HFFc6 (cell line): Measurements from ENCODE around the gene ST7. TPM values are rescaled to one million over a fixed set of nuclear protein-coding genes. Genes with fewer than 3 reads are reported as not detected.
A peak's percentile ranks its signal among the peaks of the same experiment; 100 is the strongest.

Source experiments
- DNase-seq: peaks from one replicate; pipeline ENCODE4 v3.0.0-alpha.2; 2018
- H3K27ac Mint-ChIP-seq: 2 replicates; pipeline ENCODE4 v1.8.0; 2020; ENCODE audit warnings: mild to moderate bottlenecking, mixed read lengths
- H3K27me3 Mint-ChIP-seq: 2 replicates; pipeline ENCODE4 v1.8.0; 2021; ENCODE audit warnings: mild to moderate bottlenecking, moderate library complexity, mixed read lengths; ENCODE audit not compliant: insufficient read depth
- H3K36me3 Mint-ChIP-seq: 2 replicates; pipeline ENCODE4 v1.8.0; 2021; ENCODE audit warnings: low read depth, mixed read lengths
- H3K4me1 Mint-ChIP-seq: 2 replicates; pipeline ENCODE4 v1.8.0; 2020; ENCODE audit warnings: low read depth, mixed read lengths
- H3K4me3 Mint-ChIP-seq: 2 replicates; pipeline ENCODE4 v1.8.0; 2020; ENCODE audit warnings: mild to moderate bottlenecking, moderate library complexity, mixed read lengths
- H3K9me3 Mint-ChIP-seq: 2 replicates; pipeline ENCODE4 v1.8.0; 2020; ENCODE audit warnings: mild to moderate bottlenecking, mixed read lengths
- total RNA-seq, 6 experiments: library from RNA; stranded (reverse); fragmentation: NEBNext Ultra II Directional; extraction: Animal tissue kit (Norgen Biotek cat#: 25700); gene quantifications; 2 replicates in 1 of 6; 3 replicates in 5 of 6; pipeline ENCODE4 v1.2.3, GENCODE V29; 2021
- TF ChIP-seq, protein P1 (sequence below): fragments of 200-600 bp; sonication (generic); IDR thresholded peaks from 2 replicates; pipeline ENCODE4 v1.5.0; 2021; ENCODE audit warnings: antibody characterized with exemption, mild to moderate bottlenecking

ST7 gene
- total RNA-seq, 6 experiments from 2014 or later, result 13.5 to 18.8 (median 16.8) TPM

DNA sequence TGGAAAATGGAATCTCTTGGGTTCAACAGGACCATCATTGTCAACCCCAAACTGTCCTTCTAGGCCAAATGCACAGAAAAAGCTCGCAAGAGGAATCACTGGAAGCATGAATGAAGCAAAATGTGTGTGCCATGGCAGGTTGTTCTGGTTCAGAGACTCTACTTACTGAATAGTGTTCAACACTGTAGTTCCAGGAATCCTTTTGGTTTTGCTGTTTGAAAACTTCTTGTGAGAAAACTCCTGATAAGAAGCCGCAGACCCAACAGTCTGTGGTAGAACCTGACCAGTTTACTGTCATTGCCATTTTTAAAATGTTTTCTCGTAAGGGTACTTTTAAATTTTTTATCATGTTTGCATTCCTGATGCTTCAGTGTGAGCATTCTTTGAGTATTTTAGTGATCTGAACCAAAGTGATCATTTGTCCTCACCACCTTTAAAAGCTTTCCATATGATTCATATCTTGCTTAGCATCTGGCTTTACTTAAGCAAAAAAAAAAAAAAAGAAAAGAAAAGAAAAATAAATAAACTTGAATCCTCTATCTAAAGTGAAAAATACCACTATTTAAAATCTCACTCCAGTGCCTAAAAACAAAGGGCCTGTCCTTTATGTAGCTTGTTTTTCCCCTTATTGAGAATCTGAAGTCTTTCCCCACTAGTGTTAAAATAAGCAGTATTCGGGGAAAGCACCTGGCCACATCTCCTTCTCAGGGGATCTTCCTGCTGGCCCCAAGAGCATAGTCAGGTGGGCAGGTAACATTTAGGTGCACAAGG lies 277.2 kb downstream of the ST7 start:
- Mint-ChIP-seq H3K27ac (peak overlapping the region; percentile 60), H3K27me3 (peaks cover 1% of the 10 kb centered on the region), H3K4me3 (0 out of 2 replicates have a peak overlapping the region, but pooled peaks have one; percentile 11), H3K4me1 (peaks cover 25% of the 10 kb centered on the region), H3K36me3 (peaks cover 18% of the 10 kb centered on the region), H3K9me3 (peaks cover 1% of the 10 kb centered on the region; the same call in 1 of the 2 replicates)
- TF ChIP-seq, protein P1, sequence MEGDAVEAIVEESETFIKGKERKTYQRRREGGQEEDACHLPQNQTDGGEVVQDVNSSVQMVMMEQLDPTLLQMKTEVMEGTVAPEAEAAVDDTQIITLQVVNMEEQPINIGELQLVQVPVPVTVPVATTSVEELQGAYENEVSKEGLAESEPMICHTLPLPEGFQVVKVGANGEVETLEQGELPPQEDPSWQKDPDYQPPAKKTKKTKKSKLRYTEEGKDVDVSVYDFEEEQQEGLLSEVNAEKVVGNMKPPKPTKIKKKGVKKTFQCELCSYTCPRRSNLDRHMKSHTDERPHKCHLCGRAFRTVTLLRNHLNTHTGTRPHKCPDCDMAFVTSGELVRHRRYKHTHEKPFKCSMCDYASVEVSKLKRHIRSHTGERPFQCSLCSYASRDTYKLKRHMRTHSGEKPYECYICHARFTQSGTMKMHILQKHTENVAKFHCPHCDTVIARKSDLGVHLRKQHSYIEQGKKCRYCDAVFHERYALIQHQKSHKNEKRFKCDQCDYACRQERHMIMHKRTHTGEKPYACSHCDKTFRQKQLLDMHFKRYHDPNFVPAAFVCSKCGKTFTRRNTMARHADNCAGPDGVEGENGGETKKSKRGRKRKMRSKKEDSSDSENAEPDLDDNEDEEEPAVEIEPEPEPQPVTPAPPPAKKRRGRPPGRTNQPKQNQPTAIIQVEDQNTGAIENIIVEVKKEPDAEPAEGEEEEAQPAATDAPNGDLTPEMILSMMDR, result no peak
- peak; percentile 80 for DNase-seq

DNA sequence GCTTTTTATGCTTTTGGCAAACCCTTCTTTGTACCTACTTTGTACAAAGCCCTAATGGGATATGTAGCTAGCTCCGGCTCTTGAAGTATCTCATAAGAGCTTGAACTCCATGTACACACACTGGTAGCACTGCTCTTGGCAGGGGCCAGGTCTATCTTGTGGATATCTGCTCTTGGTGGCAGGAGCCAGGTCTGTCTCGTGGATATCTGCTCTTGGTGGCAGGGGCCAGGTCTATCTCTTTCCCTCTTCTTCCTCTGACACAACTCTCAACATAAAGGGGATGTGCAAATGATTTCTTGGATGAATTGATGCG lies 277.7 kb downstream of the ST7 start:
- TF ChIP-seq, protein P1, result no peak
- H3K4me1 Mint-ChIP-seq, result peaks cover 25% of the 10 kb centered on the region
- H3K27me3 Mint-ChIP-seq, result no peaks in the 10 kb centered on the region; the same call in 1 of the 2 replicates
- peaks cover 7% of the 10 kb centered on the region for H3K9me3 Mint-ChIP-seq
- DNase-seq, result no peak
- no peak overlapping the region for H3K27ac Mint-ChIP-seq
- no peak overlapping the region for H3K4me3 Mint-ChIP-seq
- peaks cover 23% of the 10 kb centered on the region for H3K36me3 Mint-ChIP-seq

DNA sequence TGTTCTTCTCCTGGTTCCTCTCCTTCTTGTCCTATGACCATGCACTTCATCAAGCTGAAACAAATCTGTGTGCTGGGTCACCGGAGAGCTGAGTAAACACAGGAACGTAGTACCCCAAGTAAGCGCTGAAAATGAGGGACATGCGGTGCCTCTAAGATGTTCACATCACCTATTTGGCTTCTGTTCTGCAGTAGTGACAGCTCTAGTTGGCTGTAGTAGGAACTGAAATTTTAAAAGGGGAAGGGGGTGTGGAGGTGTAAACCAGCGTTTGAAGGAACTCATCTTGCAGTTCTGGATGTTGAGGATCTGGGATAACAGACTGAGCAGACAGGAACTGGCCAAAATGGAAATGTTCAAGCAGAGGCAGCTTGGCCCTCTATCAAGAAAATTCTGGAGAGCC lies 284.3 kb downstream of the ST7 start:
- Mint-ChIP-seq H3K4me3 (no peak overlapping the region), H3K27ac (no peak overlapping the region), H3K4me1 (no peaks in the 10 kb centered on the region), H3K27me3 (peaks cover 5% of the 10 kb centered on the region), H3K9me3 (peaks cover 15% of the 10 kb centered on the region), H3K36me3 (peaks cover 16% of the 10 kb centered on the region; the same call in 1 of the 2 replicates)
- TF ChIP-seq, protein P1, result no peak
- DNase-seq, result no peak

DNA sequence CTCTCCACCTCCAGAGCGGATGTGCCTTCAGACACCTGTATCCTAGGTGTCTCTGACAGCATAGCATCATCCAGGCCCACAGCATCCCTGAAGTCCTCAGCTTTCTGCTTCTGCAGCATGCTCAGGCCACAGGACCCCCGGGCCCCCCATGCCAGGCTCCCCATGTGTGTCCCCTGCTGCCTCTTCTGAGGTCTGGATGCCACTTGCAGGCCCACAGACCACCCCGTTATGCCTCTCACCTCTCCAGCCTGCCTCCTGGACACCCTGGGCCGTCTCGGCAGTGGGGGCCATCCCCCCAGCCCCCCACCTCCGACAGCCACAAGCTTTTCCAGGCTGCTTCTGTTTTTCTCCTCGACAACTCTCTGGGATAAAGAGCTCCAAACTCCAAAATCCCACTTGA lies 285.2 kb downstream of the ST7 start:
- no peak overlapping the region for H3K27ac Mint-ChIP-seq
- H3K9me3 Mint-ChIP-seq, result peaks cover 15% of the 10 kb centered on the region
- H3K4me3 Mint-ChIP-seq, result no peak overlapping the region
- TF ChIP-seq, protein P1, result no peak
- H3K4me1 Mint-ChIP-seq, result no peaks in the 10 kb centered on the region
- peaks cover 5% of the 10 kb centered on the region for H3K27me3 Mint-ChIP-seq
- peaks cover 12% of the 10 kb centered on the region; the same call in 1 of the 2 replicates for H3K36me3 Mint-ChIP-seq
- no peak for DNase-seq

DNA sequence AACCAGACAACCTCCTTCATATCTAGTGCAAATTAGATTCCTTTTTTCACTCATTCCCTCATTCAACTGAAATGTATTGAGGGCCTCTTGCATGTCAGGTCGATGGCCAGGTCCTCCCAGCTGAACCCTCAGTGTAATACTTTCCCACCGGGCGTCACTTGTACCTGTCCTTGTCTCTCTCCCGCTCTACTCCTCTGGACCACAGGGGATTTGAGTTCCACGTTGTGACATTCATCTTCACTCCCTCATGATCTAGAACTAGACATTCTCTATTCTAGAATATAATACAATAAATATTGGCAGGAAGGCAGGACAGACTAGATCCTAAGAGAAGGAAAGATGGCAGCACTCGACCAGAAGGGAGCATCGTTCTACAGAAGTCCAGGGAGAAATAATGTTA lies 285.6 kb downstream of the ST7 start:
- peaks cover 12% of the 10 kb centered on the region; the same call in 1 of the 2 replicates for H3K36me3 Mint-ChIP-seq
- H3K27me3 Mint-ChIP-seq, result peaks cover 5% of the 10 kb centered on the region
- no peak for DNase-seq
- TF ChIP-seq, protein P1, result no peak
- H3K9me3 Mint-ChIP-seq, result peaks cover 15% of the 10 kb centered on the region
- H3K4me1 Mint-ChIP-seq, result no peaks in the 10 kb centered on the region
- H3K4me3 Mint-ChIP-seq, result no peak overlapping the region
- no peak overlapping the region for H3K27ac Mint-ChIP-seq
